Right forelimb (tissue), 1 donor: ENCODE measurements around the gene MTARC2.

Source experiments
- DNase-seq: peaks from one replicate; pipeline ENCODE4 v3.0.0-alpha.2; 2018

The MTARC2 gene

DNA sequence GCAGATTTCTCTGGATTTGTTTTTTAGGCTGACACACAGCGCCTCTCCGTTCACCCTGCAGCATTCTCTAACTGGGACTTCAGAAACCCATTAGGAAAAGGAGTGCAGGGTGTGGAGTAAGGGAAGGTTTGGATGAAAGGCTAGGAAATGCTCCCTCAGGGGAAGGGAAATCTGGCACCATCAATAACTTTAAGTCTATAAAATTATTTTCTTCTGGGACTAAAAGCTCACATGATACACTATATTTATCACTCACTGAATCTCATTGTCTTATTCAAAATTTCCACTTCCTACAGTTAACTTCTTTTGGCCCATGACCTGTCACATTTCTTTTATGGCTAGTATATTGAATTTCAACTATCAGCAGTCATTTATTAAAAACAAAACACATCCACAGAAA, 85.3 kb downstream of the MTARC2 start:
- DNase-seq, result no peak
